GM19468 (cell line): Measurements from ENCODE around the gene ANXA5.

ENCODE experiments used
- ATAC-seq: cut with Tn5 transposase; IDR thresholded peaks from one replicate; pipeline ENCODE4 v1.9.1; 2021; ENCODE audit warnings: mild to moderate bottlenecking, moderate library complexity, moderate number of reproducible peaks; ENCODE audit not compliant: unreplicated experiment; ENCODE audit errors: extremely low read depth

ANXA5 gene

DNA sequence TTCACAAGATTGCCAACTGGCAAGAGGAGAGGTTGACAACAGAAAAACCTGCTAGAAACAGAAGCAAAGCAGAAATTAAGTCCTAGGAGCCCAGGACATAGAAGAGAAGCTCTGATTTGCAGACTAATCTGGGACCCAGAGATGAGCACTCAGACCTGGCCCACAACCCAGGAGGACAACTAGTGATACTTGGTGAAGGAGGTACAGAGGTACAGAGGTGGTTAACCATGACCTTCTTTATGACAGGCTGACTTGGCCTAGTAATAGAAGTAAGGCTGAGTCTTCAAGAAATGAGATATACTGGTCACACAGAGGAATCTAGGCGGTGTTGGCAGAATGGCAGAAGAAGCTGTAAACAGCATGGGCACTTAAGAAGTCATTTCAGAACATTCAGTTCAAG lies 43.6 kb downstream of the ANXA5 start:
- no peak for ATAC-seq

GRCh38 chr4:121651597-121651996 lies 45.2 kb downstream of the ANXA5 start:
- ATAC-seq = no peak

DNA sequence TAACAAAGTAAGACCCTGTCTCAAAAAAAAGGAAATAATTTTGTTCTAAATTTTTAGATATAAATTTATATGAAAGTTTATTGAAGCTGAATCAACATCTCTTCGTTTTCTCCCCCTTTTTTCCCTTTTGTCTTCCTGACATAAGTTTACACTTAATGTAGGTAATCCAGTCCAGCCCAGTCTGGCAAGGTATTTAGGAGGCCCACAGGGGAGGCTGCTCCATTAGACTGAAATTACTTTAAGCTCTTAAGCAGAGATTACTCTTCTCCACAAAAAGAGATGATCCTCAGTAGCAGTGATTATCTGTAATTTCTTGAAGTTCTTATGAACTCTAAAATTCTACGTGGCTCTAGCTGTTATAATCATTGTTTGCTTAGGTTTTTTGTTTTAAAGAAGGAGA lies 46.0 kb downstream of the ANXA5 start:
- ATAC-seq = no peak

DNA sequence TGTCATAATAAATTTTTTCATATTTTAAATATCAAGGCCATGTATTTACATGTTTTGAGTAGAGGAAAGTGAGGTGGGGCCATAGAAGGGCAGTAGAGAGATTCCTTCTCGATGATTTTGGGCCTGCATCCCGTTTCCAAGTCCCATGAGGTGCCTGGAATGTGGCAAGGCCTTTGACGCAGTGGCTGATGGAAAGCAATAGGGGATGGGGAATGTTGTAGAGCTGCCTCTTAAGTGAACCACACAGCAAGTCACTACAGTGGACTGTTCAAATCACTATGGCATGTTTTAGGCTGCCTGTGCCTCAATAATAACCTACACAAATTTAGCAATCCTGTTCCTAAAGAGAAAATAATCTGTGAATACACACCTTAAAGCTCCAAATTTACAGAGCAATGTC lies 48.3 kb downstream of the ANXA5 start:
- no peak for ATAC-seq

DNA sequence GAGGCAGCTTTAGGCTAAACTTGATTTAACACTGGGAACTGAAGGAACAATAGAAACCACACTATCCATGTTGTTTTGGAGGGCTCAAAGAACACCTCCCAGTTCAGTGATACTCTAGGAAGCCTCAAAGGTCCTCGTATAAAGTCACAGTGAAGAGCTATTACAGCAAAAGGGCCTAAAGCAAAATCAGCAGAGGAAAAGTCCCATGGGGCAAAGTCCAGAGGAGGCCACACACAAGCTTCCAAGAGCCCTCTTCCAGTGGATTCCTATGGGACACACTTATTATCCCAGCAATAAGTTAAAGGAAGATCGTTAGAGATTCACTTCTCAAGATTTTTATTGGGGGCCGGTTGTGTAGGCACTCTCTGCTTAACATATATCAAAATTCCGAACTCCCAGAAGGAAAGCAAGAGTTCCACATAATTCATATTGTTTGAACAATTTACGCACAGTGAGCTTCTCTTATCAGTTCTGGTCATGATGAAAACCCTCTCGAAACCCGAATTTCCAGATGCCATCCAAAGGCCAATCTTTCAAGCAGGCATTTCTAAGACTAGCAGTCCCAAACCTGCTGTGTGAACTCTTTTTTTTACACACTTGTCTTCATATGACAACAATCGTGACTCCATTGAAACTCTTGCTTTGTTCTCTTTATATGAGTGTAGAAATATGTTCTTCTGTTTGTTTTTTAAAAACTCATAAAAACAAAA lies 53.7 kb downstream of the ANXA5 start:
- ATAC-seq = no peak

DNA sequence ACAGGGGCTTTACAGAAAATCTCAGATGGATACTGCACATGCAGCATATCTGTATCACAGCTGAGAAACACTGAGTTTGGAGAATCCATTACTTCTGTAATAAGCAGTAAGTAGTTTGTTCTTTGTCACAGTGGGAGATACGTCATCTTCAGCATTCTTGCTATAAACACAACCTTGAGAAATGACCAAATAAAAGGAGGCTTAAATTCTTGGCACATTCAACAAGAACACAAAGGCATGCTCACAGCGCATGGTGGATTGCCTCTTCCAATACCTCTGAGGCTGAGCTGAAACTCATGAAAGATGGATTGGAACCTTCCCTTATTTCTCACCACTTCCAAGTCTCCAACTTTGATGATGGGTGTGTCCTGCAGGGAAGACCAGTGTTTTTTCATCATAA lies 54.5 kb downstream of the ANXA5 start:
- no peak for ATAC-seq

- no peak for ATAC-seq
These were observed 63.1 kb downstream of the ANXA5 start for GRCh38 chr4:121633653-121634052.

GRCh38 chr4:121632636-121633035 lies 64.1 kb downstream of the ANXA5 start:
- no peak for ATAC-seq
